Astrocyte (in vitro differentiated cells and primary cell): ENCODE data around the gene CNOT11.

ENCODE experiments used
- EZH2 ChIP-seq: IDR thresholded peaks from 2 replicates; pipeline ENCODE4 v1.6.1; 2012; ENCODE audit warnings: mild to moderate bottlenecking, low read length, inconsistent platforms; ENCODE audit not compliant: insufficient read depth
- TF ChIP-seq, protein P1 (sequence below): IDR thresholded peaks from 2 replicates; pipeline ENCODE4 v1.5.1; 2011; ENCODE audit warnings: low read depth, mild to moderate bottlenecking, inconsistent platforms, low read length, moderate library complexity; ENCODE audit not compliant: insufficient read depth

GRCh38 chr2:101278925-101279324 is 26.2 kb downstream of the CNOT11 start:
- no peak for TF ChIP-seq EZH2
- TF ChIP-seq, protein P1, sequence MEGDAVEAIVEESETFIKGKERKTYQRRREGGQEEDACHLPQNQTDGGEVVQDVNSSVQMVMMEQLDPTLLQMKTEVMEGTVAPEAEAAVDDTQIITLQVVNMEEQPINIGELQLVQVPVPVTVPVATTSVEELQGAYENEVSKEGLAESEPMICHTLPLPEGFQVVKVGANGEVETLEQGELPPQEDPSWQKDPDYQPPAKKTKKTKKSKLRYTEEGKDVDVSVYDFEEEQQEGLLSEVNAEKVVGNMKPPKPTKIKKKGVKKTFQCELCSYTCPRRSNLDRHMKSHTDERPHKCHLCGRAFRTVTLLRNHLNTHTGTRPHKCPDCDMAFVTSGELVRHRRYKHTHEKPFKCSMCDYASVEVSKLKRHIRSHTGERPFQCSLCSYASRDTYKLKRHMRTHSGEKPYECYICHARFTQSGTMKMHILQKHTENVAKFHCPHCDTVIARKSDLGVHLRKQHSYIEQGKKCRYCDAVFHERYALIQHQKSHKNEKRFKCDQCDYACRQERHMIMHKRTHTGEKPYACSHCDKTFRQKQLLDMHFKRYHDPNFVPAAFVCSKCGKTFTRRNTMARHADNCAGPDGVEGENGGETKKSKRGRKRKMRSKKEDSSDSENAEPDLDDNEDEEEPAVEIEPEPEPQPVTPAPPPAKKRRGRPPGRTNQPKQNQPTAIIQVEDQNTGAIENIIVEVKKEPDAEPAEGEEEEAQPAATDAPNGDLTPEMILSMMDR = no peak
